ENCODE measurements around the gene SYT12. TPM values are rescaled to one million over a fixed set of nuclear protein-coding genes. Genes with fewer than 3 reads are reported as not detected.

Gene SYT12
- polyA plus RNA-seq, 1 of the 3 experiments (the other 2 are of a cell fraction), result 0.61 TPM

DNA sequence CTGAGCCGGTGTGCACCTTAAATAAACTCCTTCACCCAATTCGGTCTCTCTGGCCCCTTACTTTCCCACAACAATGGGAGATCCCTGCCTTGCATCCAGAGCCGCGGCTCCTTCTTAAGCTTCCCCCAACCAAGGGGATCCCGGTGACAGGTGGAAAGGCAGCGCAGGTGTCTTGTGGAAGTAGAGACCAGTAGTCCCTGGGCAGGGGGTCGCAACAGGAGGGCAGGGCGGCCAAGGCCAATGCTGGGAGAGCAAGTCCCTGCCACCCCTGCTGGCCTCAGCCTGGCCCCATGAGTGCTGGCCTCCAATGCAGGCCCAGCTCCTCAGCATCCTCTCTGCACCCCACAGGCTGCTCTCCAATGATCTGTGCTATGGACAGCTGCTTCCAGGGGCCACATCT lies 7.9 kb upstream of the SYT12 start:
- Histone ChIP-seq H3K4me3 (ENCODE audit: low read depth in 2 of 2, low read length in 1 of 2) (no peak overlapping the region), H3K79me2 (ENCODE audit: insufficient read depth) (no peaks in the 10 kb centered on the region), H3K4me2 (no peak overlapping the region), H3K27ac (ENCODE audit: low read depth in 2 of 2, low read length in 1 of 2) (no peak overlapping the region), H3K9me2 (no peaks in the 10 kb centered on the region), H3F3A (replicated peaks; ENCODE audit: insufficient read depth) (no peaks in the 10 kb centered on the region), H3K27me3 (ENCODE audit: insufficient read depth) (no peaks in the 10 kb centered on the region), H3K9me3 (no peaks in the 10 kb centered on the region), H3K4me1 (ENCODE audit: control insufficient read depth in 1 of 2, insufficient read depth in 2 of 2, low read depth in 1 of 2, low read length in 1 of 2) (peaks cover 0 to 3% of the 10 kb centered on the region in 2 experiments; a peak in 1 of 4 replicates), H3K9ac (no peak overlapping the region), H3K36me3 (replicated peaks in 1 of 2; ENCODE audit: control insufficient read depth in 1 of 2, insufficient read depth in 2 of 2, low read length in 1 of 2) (no peaks in the 10 kb centered on the region), H4K20me1 (ENCODE audit: insufficient read depth) (no peaks in the 10 kb centered on the region), H2AFZ (ENCODE audit: low read depth) (no peak overlapping the region)
- CTCF ChIA-PET, result interaction anchor here (1.1 to 1.5 kb wide), 2 partner anchors 15 to 40 kb away, joined by 3 to 4 read pairs; partner anchors contain the start of gene C11orf86
- no peak for DNase-seq
- POLR2A ChIA-PET, result no interaction called here
- TF ChIP-seq, protein P1, sequence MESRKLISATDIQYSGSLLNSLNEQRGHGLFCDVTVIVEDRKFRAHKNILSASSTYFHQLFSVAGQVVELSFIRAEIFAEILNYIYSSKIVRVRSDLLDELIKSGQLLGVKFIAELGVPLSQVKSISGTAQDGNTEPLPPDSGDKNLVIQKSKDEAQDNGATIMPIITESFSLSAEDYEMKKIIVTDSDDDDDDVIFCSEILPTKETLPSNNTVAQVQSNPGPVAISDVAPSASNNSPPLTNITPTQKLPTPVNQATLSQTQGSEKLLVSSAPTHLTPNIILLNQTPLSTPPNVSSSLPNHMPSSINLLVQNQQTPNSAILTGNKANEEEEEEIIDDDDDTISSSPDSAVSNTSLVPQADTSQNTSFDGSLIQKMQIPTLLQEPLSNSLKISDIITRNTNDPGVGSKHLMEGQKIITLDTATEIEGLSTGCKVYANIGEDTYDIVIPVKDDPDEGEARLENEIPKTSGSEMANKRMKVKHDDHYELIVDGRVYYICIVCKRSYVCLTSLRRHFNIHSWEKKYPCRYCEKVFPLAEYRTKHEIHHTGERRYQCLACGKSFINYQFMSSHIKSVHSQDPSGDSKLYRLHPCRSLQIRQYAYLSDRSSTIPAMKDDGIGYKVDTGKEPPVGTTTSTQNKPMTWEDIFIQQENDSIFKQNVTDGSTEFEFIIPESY (IDR thresholded peaks at IDR 0.05; ENCODE audit: borderline replicate concordance, low read depth), result no peak
- TF ChIP-seq EP300 (IDR thresholded peaks at IDR 0.05; ENCODE audit: borderline replicate concordance in 1 of 2, low read depth in 1 of 2, low read length in 1 of 2), result no peak
- 91% methylated on average over 8 of the region's 8 CpGs for WGBS (ENCODE audit: low lambda C conversion rate)

DNA sequence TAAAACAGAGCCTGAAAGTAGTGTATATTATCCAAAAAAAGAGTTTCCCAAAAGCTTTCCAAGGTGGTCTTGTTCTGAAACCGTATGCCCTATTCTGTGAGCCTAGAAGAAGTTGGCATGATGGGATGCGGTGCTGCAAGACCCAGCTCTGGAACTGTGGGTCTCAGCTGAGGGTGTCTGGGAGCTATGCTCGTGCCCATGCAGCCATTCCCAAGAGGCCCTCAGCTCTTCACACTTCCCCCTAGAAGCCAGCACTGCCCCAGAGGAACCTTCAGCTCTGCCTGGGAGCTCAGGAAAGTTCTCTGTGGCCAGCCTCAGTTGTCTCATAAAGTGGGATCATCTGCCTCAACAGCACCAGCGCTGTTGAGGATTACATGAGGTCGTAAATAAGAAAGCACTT lies 6.4 kb upstream of the SYT12 start:
- no peak overlapping the region for H3K4me3 ChIP-seq (ENCODE audit: low read depth in 2 of 2, low read length in 1 of 2)
- no peak overlapping the region for H3K9ac ChIP-seq
- no peak overlapping the region for H3K4me2 ChIP-seq
- no peaks in the 10 kb centered on the region for H3K9me3 ChIP-seq
- H3K27me3 ChIP-seq (ENCODE audit: insufficient read depth), result no peaks in the 10 kb centered on the region
- no peaks in the 10 kb centered on the region for H3K36me3 ChIP-seq (replicated peaks in 1 of 2; ENCODE audit: control insufficient read depth in 1 of 2, insufficient read depth in 2 of 2, low read length in 1 of 2)
- H4K20me1 ChIP-seq (ENCODE audit: insufficient read depth), result no peaks in the 10 kb centered on the region
- no peak overlapping the region for H3K27ac ChIP-seq (ENCODE audit: low read depth in 2 of 2, low read length in 1 of 2)
- TF ChIP-seq NRF1 (IDR thresholded peaks at IDR 0.05; ENCODE audit: low read depth, low read length) (no peak), FOXJ3 (CRISPR knock-in tag; IDR thresholded peaks at IDR 0.05) (no peak), MXI1 (IDR thresholded peaks at IDR 0.05; ENCODE audit: low read depth, low read length) (no peak)
- TF ChIP-seq, protein P1 (IDR thresholded peaks at IDR 0.05; ENCODE audit: borderline replicate concordance, low read depth), result no peak
- H2AFZ ChIP-seq (ENCODE audit: low read depth), result no peak overlapping the region
- H3K79me2 ChIP-seq (ENCODE audit: insufficient read depth), result no peaks in the 10 kb centered on the region
- POLR2A ChIA-PET, result no interaction called here
- 84% methylated on average over 5 of the region's 5 CpGs for WGBS (ENCODE audit: low lambda C conversion rate)
- H3F3A ChIP-seq (replicated peaks; ENCODE audit: insufficient read depth), result no peaks in the 10 kb centered on the region
- DNase-seq, result no peak
- H3K9me2 ChIP-seq, result no peaks in the 10 kb centered on the region
- no peaks in the 10 kb centered on the region for H3K4me1 ChIP-seq (ENCODE audit: control insufficient read depth in 1 of 2, insufficient read depth in 2 of 2, low read depth in 1 of 2, low read length in 1 of 2)
- CTCF ChIA-PET, result interaction anchor here (0.9 to 1.3 kb wide), 2 partner anchors 10 to 37 kb away, joined by 3 to 4 read pairs; no protein-coding TSS in a partner anchor

DNA sequence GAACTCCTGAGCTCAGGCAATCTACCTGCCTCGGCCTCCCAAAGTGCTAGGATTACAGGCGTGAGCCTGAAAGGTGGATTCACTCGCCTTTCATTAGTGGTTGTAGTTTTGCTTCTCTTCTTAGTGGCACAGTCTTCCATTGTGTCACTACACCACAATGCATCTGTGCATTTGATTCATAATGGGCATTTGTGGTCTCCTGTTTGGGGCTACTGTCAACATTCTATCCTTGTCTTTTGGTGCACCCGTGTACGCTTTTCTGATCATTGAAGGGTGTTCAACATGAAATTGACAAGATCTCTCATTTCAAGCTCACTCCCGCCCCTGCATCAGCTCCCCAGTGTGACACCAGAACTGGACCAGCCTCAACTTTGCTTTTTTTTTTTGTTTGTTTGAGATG lies 2.0 kb upstream of the SYT12 start:
- WGBS (ENCODE audit: low lambda C conversion rate), result 90% methylated on average over 6 of the region's 6 CpGs
- Histone ChIP-seq H3K4me2 (no peak overlapping the region), H2AFZ (ENCODE audit: low read depth) (no peak overlapping the region), H3K4me3 (ENCODE audit: low read depth in 2 of 2, low read length in 1 of 2) (no peak overlapping the region), H3K27me3 (ENCODE audit: insufficient read depth) (no peaks in the 10 kb centered on the region), H3K27ac (ENCODE audit: low read depth in 2 of 2, low read length in 1 of 2) (no peak overlapping the region), H3K9ac (no peak overlapping the region), H3K4me1 (ENCODE audit: control insufficient read depth in 1 of 2, insufficient read depth in 2 of 2, low read depth in 1 of 2, low read length in 1 of 2) (peaks cover 8 to 13% of the 10 kb centered on the region in 2 experiments; a peak in 2 of 4 replicates), H3K9me2 (no peaks in the 10 kb centered on the region), H3K9me3 (no peaks in the 10 kb centered on the region), H3F3A (replicated peaks; ENCODE audit: insufficient read depth) (no peaks in the 10 kb centered on the region), H4K20me1 (ENCODE audit: insufficient read depth) (no peaks in the 10 kb centered on the region), H3K36me3 (replicated peaks in 1 of 2; ENCODE audit: control insufficient read depth in 1 of 2, insufficient read depth in 2 of 2, low read length in 1 of 2) (no peaks in the 10 kb centered on the region), H3K79me2 (ENCODE audit: insufficient read depth) (no peaks in the 10 kb centered on the region)
- POLR2A ChIA-PET, result no interaction called here
- DNase-seq, result no peak
- CTCF ChIA-PET, result interaction anchor here (0.9 to 2.0 kb wide), 5 partner anchors 8 to 140 kb away, joined by 3 to 6 read pairs (median 5); no protein-coding TSS in a partner anchor
- TF ChIP-seq, protein P2, sequence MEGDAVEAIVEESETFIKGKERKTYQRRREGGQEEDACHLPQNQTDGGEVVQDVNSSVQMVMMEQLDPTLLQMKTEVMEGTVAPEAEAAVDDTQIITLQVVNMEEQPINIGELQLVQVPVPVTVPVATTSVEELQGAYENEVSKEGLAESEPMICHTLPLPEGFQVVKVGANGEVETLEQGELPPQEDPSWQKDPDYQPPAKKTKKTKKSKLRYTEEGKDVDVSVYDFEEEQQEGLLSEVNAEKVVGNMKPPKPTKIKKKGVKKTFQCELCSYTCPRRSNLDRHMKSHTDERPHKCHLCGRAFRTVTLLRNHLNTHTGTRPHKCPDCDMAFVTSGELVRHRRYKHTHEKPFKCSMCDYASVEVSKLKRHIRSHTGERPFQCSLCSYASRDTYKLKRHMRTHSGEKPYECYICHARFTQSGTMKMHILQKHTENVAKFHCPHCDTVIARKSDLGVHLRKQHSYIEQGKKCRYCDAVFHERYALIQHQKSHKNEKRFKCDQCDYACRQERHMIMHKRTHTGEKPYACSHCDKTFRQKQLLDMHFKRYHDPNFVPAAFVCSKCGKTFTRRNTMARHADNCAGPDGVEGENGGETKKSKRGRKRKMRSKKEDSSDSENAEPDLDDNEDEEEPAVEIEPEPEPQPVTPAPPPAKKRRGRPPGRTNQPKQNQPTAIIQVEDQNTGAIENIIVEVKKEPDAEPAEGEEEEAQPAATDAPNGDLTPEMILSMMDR (IDR thresholded peaks at IDR 0.05), result no peak
- TF ChIP-seq FOXM1 (IDR thresholded peaks at IDR 0.05; ENCODE audit: low read depth) (no peak), POLR2AphosphoS5 (IDR thresholded peaks at IDR 0.05; ENCODE audit: low read depth, low read length) (no peak), YY1 (IDR thresholded peaks at IDR 0.05; ENCODE audit: low read depth) (no peak), ELF1 (IDR thresholded peaks at IDR 0.05) (no peak), MEF2A (IDR thresholded peaks at IDR 0.05; ENCODE audit: borderline replicate concordance, low read depth) (no peak), GABPA (IDR thresholded peaks at IDR 0.05; ENCODE audit: low read depth) (no peak), NRF1 (IDR thresholded peaks at IDR 0.05; ENCODE audit: low read depth, low read length) (no peak), TAF1 (IDR thresholded peaks at IDR 0.05; ENCODE audit: borderline replicate concordance, low read depth, low read length) (no peak), GATA2 (CRISPR knock-in tag; IDR thresholded peaks at IDR 0.05) (no peak)
- TF ChIP-seq, protein P3, sequence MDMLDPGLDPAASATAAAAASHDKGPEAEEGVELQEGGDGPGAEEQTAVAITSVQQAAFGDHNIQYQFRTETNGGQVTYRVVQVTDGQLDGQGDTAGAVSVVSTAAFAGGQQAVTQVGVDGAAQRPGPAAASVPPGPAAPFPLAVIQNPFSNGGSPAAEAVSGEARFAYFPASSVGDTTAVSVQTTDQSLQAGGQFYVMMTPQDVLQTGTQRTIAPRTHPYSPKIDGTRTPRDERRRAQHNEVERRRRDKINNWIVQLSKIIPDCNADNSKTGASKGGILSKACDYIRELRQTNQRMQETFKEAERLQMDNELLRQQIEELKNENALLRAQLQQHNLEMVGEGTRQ (IDR thresholded peaks at IDR 0.05; ENCODE audit: borderline replicate concordance, low read depth, low read length), result no peak
